ENCODE measurements around the gene TRANK1.
"Not testable (repeated sequence)": the region's sequence is repeated elsewhere in the genome, so short reads cannot be mapped to it uniquely, and the experiment has no call there.

DNA sequence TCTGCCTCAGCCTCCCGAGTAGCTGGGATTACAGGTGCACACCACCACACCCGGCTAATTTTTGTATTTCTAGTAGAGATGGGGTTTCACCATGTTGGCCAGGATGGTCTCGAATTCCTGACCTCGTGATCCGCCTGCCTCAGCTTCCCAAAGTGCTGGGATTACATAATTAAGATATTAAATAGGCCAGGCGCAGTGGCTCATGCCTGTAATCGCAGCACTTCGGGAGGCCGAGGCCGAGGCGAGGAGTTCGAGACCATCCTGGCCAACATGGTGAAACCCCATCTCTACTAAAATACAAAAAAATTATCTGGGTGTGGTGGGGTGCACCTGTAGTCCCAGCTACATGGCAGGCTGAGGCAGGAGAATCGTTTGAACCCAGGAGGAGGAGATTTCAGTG, 40.8 kb downstream of the TRANK1 start:
- TF ChIP-seq, protein P1, sequence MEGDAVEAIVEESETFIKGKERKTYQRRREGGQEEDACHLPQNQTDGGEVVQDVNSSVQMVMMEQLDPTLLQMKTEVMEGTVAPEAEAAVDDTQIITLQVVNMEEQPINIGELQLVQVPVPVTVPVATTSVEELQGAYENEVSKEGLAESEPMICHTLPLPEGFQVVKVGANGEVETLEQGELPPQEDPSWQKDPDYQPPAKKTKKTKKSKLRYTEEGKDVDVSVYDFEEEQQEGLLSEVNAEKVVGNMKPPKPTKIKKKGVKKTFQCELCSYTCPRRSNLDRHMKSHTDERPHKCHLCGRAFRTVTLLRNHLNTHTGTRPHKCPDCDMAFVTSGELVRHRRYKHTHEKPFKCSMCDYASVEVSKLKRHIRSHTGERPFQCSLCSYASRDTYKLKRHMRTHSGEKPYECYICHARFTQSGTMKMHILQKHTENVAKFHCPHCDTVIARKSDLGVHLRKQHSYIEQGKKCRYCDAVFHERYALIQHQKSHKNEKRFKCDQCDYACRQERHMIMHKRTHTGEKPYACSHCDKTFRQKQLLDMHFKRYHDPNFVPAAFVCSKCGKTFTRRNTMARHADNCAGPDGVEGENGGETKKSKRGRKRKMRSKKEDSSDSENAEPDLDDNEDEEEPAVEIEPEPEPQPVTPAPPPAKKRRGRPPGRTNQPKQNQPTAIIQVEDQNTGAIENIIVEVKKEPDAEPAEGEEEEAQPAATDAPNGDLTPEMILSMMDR (IDR thresholded peaks at IDR 0.05): not testable (repeated sequence)
- TF ChIP-seq POLR2A (IDR thresholded peaks at IDR 0.05): not testable (repeated sequence)
